SK-N-SH treated with all-trans-retinoic acid at 6 μM for 48 hours (cell line): ENCODE results near the gene USH1G.

ENCODE experiments used
- ARNTL ChIP-seq: fragments of 450-650 bp; formaldehyde crosslinking; IDR thresholded peaks from 2 replicates; pipeline ENCODE4 v1.5.0; 2020; ENCODE audit warnings: low read depth, mild to moderate bottlenecking, moderate library complexity, borderline replicate concordance
- BACH2 ChIP-seq: fragments of 250-450 bp; sonication (Bioruptor Pico); IDR thresholded peaks from 2 replicates; pipeline ENCODE4 v1.9.0; 2021; ENCODE audit warnings: mild to moderate bottlenecking, borderline replicate concordance
- CSDC2 ChIP-seq: fragments of 250-450 bp; sonication (Bioruptor Pico); IDR thresholded peaks from 2 replicates; pipeline ENCODE4 v1.5.0; 2020; ENCODE audit warnings: mild to moderate bottlenecking, moderate library complexity
- ESRRG ChIP-seq: fragments of 250-450 bp; sonication (Bioruptor Pico); IDR thresholded peaks from 2 replicates; pipeline ENCODE4 v1.6.1; 2021; ENCODE audit warnings: mild to moderate bottlenecking
- ISL1 ChIP-seq: fragments of 250-450 bp; sonication (Bioruptor Pico); IDR thresholded peaks from 2 replicates; pipeline ENCODE4 v2.1.2; 2022; ENCODE audit warnings: mild to moderate bottlenecking, moderate library complexity
- POU6F1 ChIP-seq: fragments of 250-450 bp; sonication (Bioruptor Pico); IDR thresholded peaks from 2 replicates; pipeline ENCODE4 v1.8.0; 2021; ENCODE audit warnings: low read depth, mild to moderate bottlenecking, moderate library complexity, borderline replicate concordance
- PPARA ChIP-seq: fragments of 250-450 bp; sonication (Bioruptor Pico); IDR thresholded peaks from 2 replicates; pipeline ENCODE4 v1.5.0; 2020; ENCODE audit warnings: mild to moderate bottlenecking, borderline replicate concordance
- ZC3H10 ChIP-seq: fragments of 250-450 bp; sonication (Bioruptor Pico); IDR thresholded peaks from 2 replicates; pipeline ENCODE4 v1.5.1; 2021; ENCODE audit warnings: mild to moderate bottlenecking, moderate library complexity
- ZFP3 ChIP-seq: fragments of 250-450 bp; sonication (Bioruptor Pico); IDR thresholded peaks from 2 replicates; pipeline ENCODE4 v1.5.0; 2020; ENCODE audit warnings: mild to moderate bottlenecking, moderate library complexity
- TF ChIP-seq, protein P1 (sequence below): fragments of 250-450 bp; sonication (Bioruptor Pico); IDR thresholded peaks from 2 replicates; pipeline ENCODE4 v1.8.0; 2020; ENCODE audit warnings: mild to moderate bottlenecking, moderate library complexity, borderline replicate concordance

DNA sequence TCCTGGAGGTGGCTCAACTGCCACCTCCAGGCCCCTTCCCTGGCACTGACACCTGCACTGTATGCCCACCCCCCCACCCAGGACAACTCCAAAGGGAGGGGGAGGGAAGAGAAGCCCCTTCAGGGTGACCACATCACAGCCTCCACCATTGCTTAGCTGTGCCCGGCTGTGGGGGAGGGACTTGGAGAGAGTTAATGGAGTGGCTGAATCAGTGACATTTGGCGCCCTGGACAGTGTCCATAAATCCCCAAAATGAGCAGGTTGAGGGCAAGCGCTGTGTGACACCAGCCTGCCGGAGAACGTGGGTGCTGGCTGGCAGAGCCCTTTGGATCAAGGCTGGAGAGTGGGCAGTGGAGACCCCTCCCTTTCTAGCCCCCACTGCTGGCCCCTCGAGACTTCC, 883 bp downstream of the USH1G start:
- TF ChIP-seq, protein P1, sequence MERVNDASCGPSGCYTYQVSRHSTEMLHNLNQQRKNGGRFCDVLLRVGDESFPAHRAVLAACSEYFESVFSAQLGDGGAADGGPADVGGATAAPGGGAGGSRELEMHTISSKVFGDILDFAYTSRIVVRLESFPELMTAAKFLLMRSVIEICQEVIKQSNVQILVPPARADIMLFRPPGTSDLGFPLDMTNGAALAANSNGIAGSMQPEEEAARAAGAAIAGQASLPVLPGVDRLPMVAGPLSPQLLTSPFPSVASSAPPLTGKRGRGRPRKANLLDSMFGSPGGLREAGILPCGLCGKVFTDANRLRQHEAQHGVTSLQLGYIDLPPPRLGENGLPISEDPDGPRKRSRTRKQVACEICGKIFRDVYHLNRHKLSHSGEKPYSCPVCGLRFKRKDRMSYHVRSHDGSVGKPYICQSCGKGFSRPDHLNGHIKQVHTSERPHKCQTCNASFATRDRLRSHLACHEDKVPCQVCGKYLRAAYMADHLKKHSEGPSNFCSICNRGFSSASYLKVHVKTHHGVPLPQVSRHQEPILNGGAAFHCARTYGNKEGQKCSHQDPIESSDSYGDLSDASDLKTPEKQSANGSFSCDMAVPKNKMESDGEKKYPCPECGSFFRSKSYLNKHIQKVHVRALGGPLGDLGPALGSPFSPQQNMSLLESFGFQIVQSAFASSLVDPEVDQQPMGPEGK, result no peak
- TF ChIP-seq ZFP3 (CRISPR knock-in tag), result no peak
- TF ChIP-seq ISL1 (CRISPR knock-in tag), result no peak
- TF ChIP-seq ARNTL (CRISPR knock-in tag), result no peak
- TF ChIP-seq PPARA, result no peak
- TF ChIP-seq BACH2 (CRISPR knock-in tag), result no peak
- no peak for TF ChIP-seq ESRRG
- TF ChIP-seq POU6F1 (CRISPR knock-in tag), result no peak
- TF ChIP-seq CSDC2 (CRISPR knock-in tag), result no peak
- no peak for TF ChIP-seq ZC3H10 (CRISPR knock-in tag)
